ENCODE data around the gene ZNF423. TPM values are rescaled to one million over a fixed set of nuclear protein-coding genes. Genes with fewer than 3 reads are reported as not detected.
"Not testable (repeated sequence)": the region's sequence is repeated elsewhere in the genome, so short reads cannot be mapped to it uniquely, and the experiment has no call there.

ZNF423 gene
- polyA plus RNA-seq, 4 donors = 0.54 to 10.3 (median 2.9) TPM; not detected in 1

- H3K27ac ChIP-seq (ENCODE audit: low read depth in 1 of 3, low read length in 2 of 3); DNase-seq; H3K27me3 ChIP-seq (ENCODE audit: control insufficient read depth in 3 of 3, insufficient read depth in 3 of 3, low read length in 3 of 3); H3K36me3 ChIP-seq (ENCODE audit: control insufficient read depth in 3 of 3, insufficient read depth in 2 of 3, low read depth in 1 of 3, low read length in 3 of 3); H3K9me3 ChIP-seq (ENCODE audit: control insufficient read depth in 2 of 2, insufficient read depth in 1 of 2, low read depth in 1 of 2, low read length in 1 of 2); FAIRE-seq; H3K4me1 ChIP-seq (ENCODE audit: control insufficient read depth in 3 of 3, insufficient read depth in 2 of 3, low read depth in 1 of 3, low read length in 2 of 3); H3K4me3 ChIP-seq (ENCODE audit: low read depth in 1 of 3, low read length in 3 of 3): not testable (repeated sequence)
- 68 to 88% (median 76%) methylated on average over 8 of the region's 8 CpGs for WGBS, 3 donors
Measured at GRCh38 chr16:49506058-49507013, 349.6 kb downstream of the ZNF423 start.

GRCh38 chr16:49505556-49505955 lies 350.4 kb downstream of the ZNF423 start:
- Histone ChIP-seq H3K4me1 (ENCODE audit: control insufficient read depth in 3 of 3, insufficient read depth in 2 of 3, low read depth in 1 of 3, low read length in 2 of 3) (no peaks in the 10 kb centered on the region), H3K27ac (ENCODE audit: low read depth in 1 of 3, low read length in 2 of 3) (no peak overlapping the region), H3K27me3 (ENCODE audit: control insufficient read depth in 3 of 3, insufficient read depth in 3 of 3, low read length in 3 of 3) (no peaks in the 10 kb centered on the region), H3K4me3 (ENCODE audit: low read depth in 1 of 3, low read length in 3 of 3) (no peak overlapping the region), H3K9me3 (ENCODE audit: control insufficient read depth in 2 of 2, insufficient read depth in 1 of 2, low read depth in 1 of 2, low read length in 1 of 2) (no peaks in the 10 kb centered on the region), H3K36me3 (ENCODE audit: control insufficient read depth in 3 of 3, insufficient read depth in 2 of 3, low read depth in 1 of 3, low read length in 3 of 3) (peaks cover 0 to 2% (median 0%) of the 10 kb centered on the region in 3 donors)
- 74 to 83% (median 78%) methylated on average over 6 of the region's 6 CpGs for WGBS, 3 donors
- no peak for DNase-seq
- no peak for FAIRE-seq

DNA sequence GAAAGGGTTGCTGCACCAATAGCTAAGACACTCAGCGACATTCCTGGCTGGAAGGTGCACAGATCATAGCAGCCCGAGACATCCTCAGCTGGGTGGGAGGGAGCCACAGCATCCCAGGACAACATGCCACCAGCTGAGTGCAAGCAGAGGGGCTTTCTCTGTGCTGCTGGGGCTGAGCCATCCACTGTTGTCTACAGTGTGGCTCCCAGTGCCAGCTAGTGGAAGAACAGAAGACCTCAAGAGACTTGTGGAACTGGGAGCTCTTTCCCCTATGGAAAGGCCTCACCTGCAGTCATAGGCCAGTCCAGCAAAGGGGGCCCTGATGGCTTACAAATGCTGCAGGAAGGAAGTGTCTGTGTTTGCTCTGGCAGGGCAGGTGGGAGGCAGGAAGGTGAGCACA lies 351.3 kb downstream of the ZNF423 start:
- DNase-seq (no peak), FAIRE-seq (no peak)

GRCh38 chr16:49504023-49504364 lies 351.9 kb downstream of the ZNF423 start:
- no peak for FAIRE-seq
- Histone ChIP-seq H3K27me3 (ENCODE audit: control insufficient read depth in 3 of 3, insufficient read depth in 3 of 3, low read length in 3 of 3) (no peaks in the 10 kb centered on the region), H3K4me1 (ENCODE audit: control insufficient read depth in 3 of 3, insufficient read depth in 2 of 3, low read depth in 1 of 3, low read length in 2 of 3) (no peaks in the 10 kb centered on the region), H3K9me3 (ENCODE audit: control insufficient read depth in 2 of 2, insufficient read depth in 1 of 2, low read depth in 1 of 2, low read length in 1 of 2) (no peaks in the 10 kb centered on the region), H3K36me3 (ENCODE audit: control insufficient read depth in 3 of 3, insufficient read depth in 2 of 3, low read depth in 1 of 3, low read length in 3 of 3) (peaks cover 0 to 4% (median 0%) of the 10 kb centered on the region in 3 donors), H3K27ac (ENCODE audit: low read depth in 1 of 3, low read length in 2 of 3) (no peak overlapping the region), H3K4me3 (ENCODE audit: low read depth in 1 of 3, low read length in 3 of 3) (no peak overlapping the region)
- no peak for DNase-seq
- 53 to 76% (median 56%) methylated on average over 2 of the region's 2 CpGs for WGBS, 3 donors

More for the DNA sequence above, 351.3 kb downstream of the ZNF423 start:
- Histone ChIP-seq H3K27ac (ENCODE audit: low read depth in 1 of 3, low read length in 2 of 3) (no peak overlapping the region), H3K9me3 (ENCODE audit: control insufficient read depth in 2 of 2, insufficient read depth in 1 of 2, low read depth in 1 of 2, low read length in 1 of 2) (no peaks in the 10 kb centered on the region), H3K27me3 (ENCODE audit: control insufficient read depth in 3 of 3, insufficient read depth in 3 of 3, low read length in 3 of 3) (no peaks in the 10 kb centered on the region), H3K4me1 (ENCODE audit: control insufficient read depth in 3 of 3, insufficient read depth in 2 of 3, low read depth in 1 of 3, low read length in 2 of 3) (no peaks in the 10 kb centered on the region), H3K4me3 (ENCODE audit: low read depth in 1 of 3, low read length in 3 of 3) (no peak overlapping the region), H3K36me3 (ENCODE audit: control insufficient read depth in 3 of 3, insufficient read depth in 2 of 3, low read depth in 1 of 3, low read length in 3 of 3) (peaks cover 0 to 4% (median 0%) of the 10 kb centered on the region in 3 donors)
- WGBS, 3 donors = 94 to 97% (median 95%) methylated on average over 2 of the region's 2 CpGs

- no peaks in the 10 kb centered on the region for H3K4me1 ChIP-seq (ENCODE audit: control insufficient read depth in 3 of 3, insufficient read depth in 2 of 3, low read depth in 1 of 3, low read length in 2 of 3)
- no peak overlapping the region for H3K27ac ChIP-seq (ENCODE audit: low read depth in 1 of 3, low read length in 2 of 3)
- no peaks in the 10 kb centered on the region for H3K27me3 ChIP-seq (ENCODE audit: control insufficient read depth in 3 of 3, insufficient read depth in 3 of 3, low read length in 3 of 3)
- DNase-seq (no peak), FAIRE-seq (no peak)
- H3K4me3 ChIP-seq (ENCODE audit: low read depth in 1 of 3, low read length in 3 of 3) = no peak overlapping the region
- 61 to 70% (median 62%) methylated on average over 17 of the region's 17 CpGs for WGBS, 3 donors
- H3K9me3 ChIP-seq (ENCODE audit: control insufficient read depth in 2 of 2, insufficient read depth in 1 of 2, low read depth in 1 of 2, low read length in 1 of 2) = no peaks in the 10 kb centered on the region
- peaks cover 0 to 4% (median 0%) of the 10 kb centered on the region in 3 donors for H3K36me3 ChIP-seq (ENCODE audit: control insufficient read depth in 3 of 3, insufficient read depth in 2 of 3, low read depth in 1 of 3, low read length in 3 of 3)
Measured at GRCh38 chr16:49503256-49504022, 352.5 kb downstream of the ZNF423 start.

DNA sequence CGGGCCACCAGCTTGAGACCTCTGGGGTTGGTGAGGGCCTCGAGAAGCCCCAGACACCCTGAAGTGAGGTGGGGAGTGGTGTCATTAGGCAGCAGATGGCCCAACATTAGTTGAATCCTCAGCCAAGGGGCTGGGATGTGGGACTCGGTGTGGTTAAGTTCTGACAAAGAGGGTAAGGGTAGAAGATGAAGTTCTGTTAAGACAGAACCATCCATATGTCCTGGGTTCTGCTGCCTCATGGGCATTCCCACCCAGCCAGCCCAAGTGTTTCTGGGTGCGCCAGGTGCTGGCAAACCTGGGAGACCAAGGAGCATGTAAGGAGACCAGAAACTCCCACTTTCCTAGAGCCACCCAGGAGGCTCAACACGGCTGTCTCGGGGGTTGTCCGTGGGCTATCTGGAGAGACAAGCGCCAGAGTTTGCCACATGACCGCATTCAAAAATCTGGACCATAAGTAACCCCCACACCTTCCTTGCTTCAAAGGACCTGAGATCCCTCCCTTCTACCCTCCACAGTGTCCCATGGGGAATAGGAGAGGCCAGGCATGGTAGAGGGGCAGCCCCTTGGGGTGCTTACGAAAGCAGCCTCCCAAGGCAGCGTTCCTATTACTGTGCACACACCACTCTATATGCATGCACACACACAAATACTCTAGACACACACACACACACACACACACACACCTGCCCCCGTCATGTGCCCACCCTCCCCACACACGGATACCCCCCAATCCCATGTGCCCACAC lies 353.6 kb downstream of the ZNF423 start:
- H3K4me1 ChIP-seq (ENCODE audit: control insufficient read depth in 3 of 3, insufficient read depth in 2 of 3, low read depth in 1 of 3, low read length in 2 of 3) = no peaks in the 10 kb centered on the region
- no peak for FAIRE-seq
- DNase-seq = no peak

GRCh38 chr16:49499869-49500610 lies 355.9 kb downstream of the ZNF423 start:
- WGBS, 3 donors = 61 to 77% (median 62%) methylated on average over 7 of the region's 7 CpGs
- Histone ChIP-seq H3K4me3 (ENCODE audit: low read depth in 1 of 3, low read length in 3 of 3) (no peak overlapping the region), H3K4me1 (ENCODE audit: control insufficient read depth in 3 of 3, insufficient read depth in 2 of 3, low read depth in 1 of 3, low read length in 2 of 3) (no peaks in the 10 kb centered on the region), H3K36me3 (ENCODE audit: control insufficient read depth in 3 of 3, insufficient read depth in 2 of 3, low read depth in 1 of 3, low read length in 3 of 3) (peaks cover 0 to 2% (median 0%) of the 10 kb centered on the region in 3 donors), H3K27me3 (ENCODE audit: control insufficient read depth in 3 of 3, insufficient read depth in 3 of 3, low read length in 3 of 3) (no peaks in the 10 kb centered on the region), H3K27ac (ENCODE audit: low read depth in 1 of 3, low read length in 2 of 3) (no peak overlapping the region), H3K9me3 (ENCODE audit: control insufficient read depth in 2 of 2, insufficient read depth in 1 of 2, low read depth in 1 of 2, low read length in 1 of 2) (no peaks in the 10 kb centered on the region)
- DNase-seq (peak in 1 of 2 donors; percentile 21), FAIRE-seq (no peak)

More for the DNA sequence above, 353.6 kb downstream of the ZNF423 start:
- 81 to 96% (median 89%) methylated on average over 11 to 13 of the region's 13 CpGs for WGBS, 3 donors
- no peak overlapping the region for H3K27ac ChIP-seq (ENCODE audit: low read depth in 1 of 3, low read length in 2 of 3)
- H3K27me3 ChIP-seq (ENCODE audit: control insufficient read depth in 3 of 3, insufficient read depth in 3 of 3, low read length in 3 of 3) = no peaks in the 10 kb centered on the region
- peaks cover 0 to 3% (median 0%) of the 10 kb centered on the region in 3 donors for H3K36me3 ChIP-seq (ENCODE audit: control insufficient read depth in 3 of 3, insufficient read depth in 2 of 3, low read depth in 1 of 3, low read length in 3 of 3)
- no peak overlapping the region for H3K4me3 ChIP-seq (ENCODE audit: low read depth in 1 of 3, low read length in 3 of 3)
- H3K9me3 ChIP-seq (ENCODE audit: control insufficient read depth in 2 of 2, insufficient read depth in 1 of 2, low read depth in 1 of 2, low read length in 1 of 2) = no peaks in the 10 kb centered on the region

Measured in small intestine (tissue), 7 donors.